Thoracic aorta (tissue), 2 donors: Measurements from ENCODE around the gene WASF3. TPM values are rescaled to one million over a fixed set of nuclear protein-coding genes. Genes with fewer than 3 reads are reported as not detected.

Source experiments
- ATAC-seq: fragments of 150-250 bp; one replicate; pipeline ENCODE4 v1.8.0; 2017; ENCODE audit warnings: low read depth; ENCODE audit not compliant: insufficient number of reproducible peaks, low FRiP score
- DNase-seq: peaks from one replicate; pipeline ENCODE4 v3.0.0-alpha.2; 2020; ENCODE audit warnings: low spot score
- H3K27ac ChIP-seq, 2 donors: fragments of 200-600 bp; sonication (generic); 1 replicate in 1 of 2; 2 replicates in 1 of 2; pipeline ENCODE4 v1.5.1; 2016; ENCODE audit warnings: mild to moderate bottlenecking in 2 of 2, moderate library complexity in 2 of 2
- H3K27me3 ChIP-seq: fragments of 200-600 bp; sonication (generic); replicated peaks from 2 replicates; pipeline ENCODE4 v1.6.0; 2016; ENCODE audit warnings: mild to moderate bottlenecking; ENCODE audit not compliant: insufficient read depth
- H3K36me3 ChIP-seq: fragments of 200-600 bp; sonication (generic); one replicate; pipeline ENCODE4 v1.5.1; 2016
- H3K4me1 ChIP-seq, 2 donors: fragments of 200-600 bp; sonication (generic); 1 replicate in 1 of 2; 2 replicates in 1 of 2; pipeline versions ENCODE4 v1.5.1 to v1.6.0; 2016; ENCODE audit warnings: low read depth in 2 of 2, mild to moderate bottlenecking in 1 of 2; ENCODE audit not compliant: control insufficient read depth in 1 of 2
- H3K4me3 ChIP-seq: fragments of 200-600 bp; sonication (generic); 2 replicates; pipeline ENCODE4 v1.5.1; 2016; ENCODE audit warnings: mild to moderate bottlenecking
- H3K9me3 ChIP-seq: fragments of 200-600 bp; sonication (generic); 2 replicates; pipeline ENCODE4 v1.5.1; 2016
- CTCF ChIP-seq: fragments of 200-600 bp; sonication (generic); IDR thresholded peaks from one replicate; pipeline ENCODE4 v1.5.1; 2019; ENCODE audit warnings: antibody characterized with exemption
- total RNA-seq, 2 donors: library from RNA; depleted of rRNA; stranded (reverse); fragments of >200 nt; gene quantifications; one replicate each; pipeline versions ENCODE4 v1.1.0 to v1.2.3, GENCODE V29; 2016

Gene WASF3
- total RNA-seq, 2 donors from 2014 or later, result 16.4 to 20.0 TPM

GRCh38 chr13:26686285-26686684 is 128.8 kb downstream of the WASF3 start:
- DNase-seq (no peak), ATAC-seq (no peak)
- TF ChIP-seq CTCF, result no peak
- Histone ChIP-seq H3K4me1 (no peaks in the 10 kb centered on the region), H3K36me3 (peaks cover 1% of the 10 kb centered on the region), H3K27ac (no peak overlapping the region), H3K9me3 (peaks cover 10% of the 10 kb centered on the region), H3K27me3 (no peaks in the 10 kb centered on the region), H3K4me3 (no peak overlapping the region)

GRCh38 chr13:26688286-26688685 is 130.8 kb downstream of the WASF3 start:
- ATAC-seq (no peak), DNase-seq (no peak)
- no peak overlapping the region for H3K27ac ChIP-seq
- no peak overlapping the region for H3K4me3 ChIP-seq
- no peak for TF ChIP-seq CTCF
- peaks cover 10% of the 10 kb centered on the region for H3K9me3 ChIP-seq
- H3K36me3 ChIP-seq, result peaks cover 5% of the 10 kb centered on the region
- H3K4me1 ChIP-seq, result no peaks in the 10 kb centered on the region
- H3K27me3 ChIP-seq, result no peaks in the 10 kb centered on the region

- H3K27me3 ChIP-seq, result no peaks in the 10 kb centered on the region
- ATAC-seq (no peak), DNase-seq (no peak)
- H3K27ac ChIP-seq, result no peak overlapping the region
- H3K4me1 ChIP-seq, result no peaks in the 10 kb centered on the region
- peaks cover 10% of the 10 kb centered on the region for H3K9me3 ChIP-seq
- no peak for TF ChIP-seq CTCF
- no peak overlapping the region for H3K4me3 ChIP-seq
- H3K36me3 ChIP-seq, result peaks cover 5% of the 10 kb centered on the region
These were observed 131.5 kb downstream of the WASF3 start for GRCh38 chr13:26688980-26689379.

GRCh38 chr13:26693749-26694463 is 136.4 kb downstream of the WASF3 start:
- no peak overlapping the region for H3K27ac ChIP-seq
- peaks cover 5% of the 10 kb centered on the region for H3K36me3 ChIP-seq
- H3K27me3 ChIP-seq, result no peaks in the 10 kb centered on the region
- peaks cover 0 to 4% of the 10 kb centered on the region in 2 donors for H3K4me1 ChIP-seq
- peaks cover 10% of the 10 kb centered on the region for H3K9me3 ChIP-seq
- DNase-seq (no peak), ATAC-seq (no peak)
- no peak overlapping the region for H3K4me3 ChIP-seq
- TF ChIP-seq CTCF, result no peak

GRCh38 chr13:26694609-26695359 is 137.3 kb downstream of the WASF3 start:
- Histone ChIP-seq H3K27ac (no peak overlapping the region), H3K27me3 (no peaks in the 10 kb centered on the region), H3K9me3 (peaks cover 10% of the 10 kb centered on the region), H3K36me3 (peaks cover 5% of the 10 kb centered on the region), H3K4me3 (no peak overlapping the region), H3K4me1 (peaks cover 0 to 4% of the 10 kb centered on the region in 2 donors)
- DNase-seq (no peak), ATAC-seq (no peak)
- TF ChIP-seq CTCF, result no peak
